ENCODE results near the gene KLF13. TPM values are rescaled to one million over a fixed set of nuclear protein-coding genes. Genes with fewer than 3 reads are reported as not detected.

Gene KLF13
- total and polyA plus RNA-seq, 10 of the 15 experiments (the other 5 are each of a cell fraction or from before 2014, with no cell fraction given) = 20.3 to 109 (median 51.4) TPM

GRCh38 chr15:31352911-31353811 lies 26.5 kb downstream of the KLF13 start:
- intact Hi-C loops (cut with micrococcal nuclease; ENCODE audit: unreplicated experiment) = no loop called here
- 18% methylated on average over 14 of the region's 14 CpGs for WGBS (ENCODE audit: insufficient coverage, insufficient replicate concordance, low lambda C conversion rate, missing lambda C conversion rate)
- Histone ChIP-seq H4K20me1 (ENCODE audit: control insufficient read depth, insufficient read depth) (no peaks in the 10 kb centered on the region), H3K4me3 (peak overlapping the region; percentile 52; the same call in 1 of the 2 replicates), H3K4me1 (ENCODE audit: control insufficient read depth, insufficient read depth, low read length) (peaks cover 89% of the 10 kb centered on the region), H3K79me2 (ENCODE audit: control insufficient read depth, insufficient read depth, low read length) (peaks cover 96% of the 10 kb centered on the region), H3K27me3 (replicated peaks in 1 of 2; ENCODE audit: control insufficient read depth in 2 of 2, insufficient read depth in 2 of 2, low read length in 1 of 2) (no peaks in the 10 kb centered on the region), H3K4me2 (ENCODE audit: control insufficient read depth, insufficient read depth) (peak overlapping the region; percentile 67), H3K9ac (ENCODE audit: control insufficient read depth, insufficient read depth, low read length) (peak overlapping the region; percentile 67), H3K36me3 (ENCODE audit: control insufficient read depth in 2 of 2, insufficient read depth in 2 of 2, low read length in 1 of 2) (peaks cover 22 to 25% of the 10 kb centered on the region in 2 experiments; a peak in 3 of 4 replicates), H3K27ac (ENCODE audit: control insufficient read depth, insufficient read depth) (peak overlapping the region; percentile 93), H2AFZ (ENCODE audit: control insufficient read depth, low read depth, low read length) (no peak overlapping the region), H3K9me3 (replicated peaks; ENCODE audit: control insufficient read depth, insufficient read depth, low read length) (no peaks in the 10 kb centered on the region; the same call in 2 of the 3 replicates)
- in situ Hi-C loops (cut with MboI) = no loop called here
- RAD21 ChIA-PET (ENCODE audit: unreplicated experiment) = interaction anchor here (0.7 to 2.7 kb wide), 21 partner anchors 8 to 151 kb away, joined by 3 to 26 read pairs (median 4); partner anchors contain the start of gene KLF13
- ATAC-seq = peak; percentile 87
- peak; percentile 57 for FAIRE-seq
- CTCF ChIA-PET = interaction anchor here (0.7 to 2.9 kb wide), 8 partner anchors 12 to 139 kb away, joined by 3 to 41 read pairs (median 5); no protein-coding TSS in a partner anchor
- SMC1A ChIA-PET (ENCODE audit: uncharacterized antibody, unreplicated experiment) = interaction anchor here (0.7 to 3.4 kb wide), 20 partner anchors 9 to 153 kb away, joined by 3 to 16 read pairs (median 6); no protein-coding TSS in a partner anchor
- POLR2A ChIA-PET = interaction anchor here (0.7 to 2.3 kb wide), 11 partner anchors 10 to 97 kb away, joined by 3 to 16 read pairs (median 5); partner anchors contain the start of gene KLF13
- DNase-seq (ENCODE audit: low read depth, low spot score) = peak; percentile 83
- BruUV-seq (replicated peaks) = no TSS peak
- no peak for TF ChIP-seq ASH2L (IDR thresholded peaks at IDR 0.05; ENCODE audit: borderline replicate concordance, low read depth)
- no peak for TF ChIP-seq PAX8 (IDR thresholded peaks at IDR 0.05)
- peak; percentile 79 for TF ChIP-seq MXI1 (IDR thresholded peaks at IDR 0.05; ENCODE audit: low read depth, low read length)
- TF ChIP-seq IKZF1 (conservative IDR thresholded peaks at IDR 0.05) = peak; percentile 94
- TF ChIP-seq PKNOX1 (IDR thresholded peaks at IDR 0.05) = peak; percentile 37; the same call in 1 of the 2 replicates
- TF ChIP-seq POLR2AphosphoS5 (IDR thresholded peaks at IDR 0.05; ENCODE audit: low read length) = peak; percentile 61; the same call in 1 of the 2 replicates
- peak; percentile 91 for TF ChIP-seq NBN (IDR thresholded peaks at IDR 0.05)
- TF ChIP-seq EGR1 (IDR thresholded peaks at IDR 0.05; ENCODE audit: borderline replicate concordance in 1 of 2, low read depth in 2 of 2, low read length in 2 of 2) = peak in 1 of 2 experiments; percentile 98; a peak in 2 of 3 replicates
- no peak; the same call in 1 of the 2 replicates for TF ChIP-seq MAX (IDR thresholded peaks at IDR 0.05; ENCODE audit: low read depth, low read length)
- no peak for TF ChIP-seq KLF5 (IDR thresholded peaks at IDR 0.05; ENCODE audit: partially characterized antibody)
- peak; percentile 45; the same call in 1 of the 2 replicates for TF ChIP-seq BACH1 (IDR thresholded peaks at IDR 0.05; ENCODE audit: borderline replicate concordance)
- TF ChIP-seq NR2C1 (IDR thresholded peaks at IDR 0.05) = no peak
- TF ChIP-seq SMAD1 (IDR thresholded peaks at IDR 0.05; ENCODE audit: low read depth, partially characterized antibody) = peak; percentile 47
- TF ChIP-seq E2F8 (IDR thresholded peaks at IDR 0.05; ENCODE audit: low read depth, partially characterized antibody) = peak; percentile 10
- peak in 1 of 2 experiments; percentile 73; a peak in 1 of 4 replicates for TF ChIP-seq ETV6 (conservative IDR thresholded peaks at IDR 0.05 in 1 of 2, IDR thresholded peaks at IDR 0.05 in 1 of 2; ENCODE audit: borderline replicate concordance in 1 of 2, low read depth in 1 of 2)
- TF ChIP-seq IKZF2 (IDR thresholded peaks at IDR 0.05) = peak; percentile 94; a peak in 3 of 4 replicates
- TF ChIP-seq STAT3 (IDR thresholded peaks at IDR 0.05; ENCODE audit: low read depth, low read length) = no peak
- TF ChIP-seq POLR2AphosphoS2 (IDR thresholded peaks at IDR 0.05; ENCODE audit: low read depth, low read length) = 0 out of 2 replicates have a peak, but pooled peaks have one; percentile 28
